K562 (cell line): Measurements from ENCODE around the gene FAM72B. TPM values are rescaled to one million over a fixed set of nuclear protein-coding genes. Genes with fewer than 3 reads are reported as not detected.
"Not testable (repeated sequence)": the region's sequence is repeated elsewhere in the genome, so short reads cannot be mapped to it uniquely, and the experiment has no call there.

Source experiments
- ATAC-seq: fragments of 200-7000 bp; cut with Tn5 transposase; 3 replicates; pipeline ENCODE4 v1.9.1; 2020; ENCODE audit warnings: moderate library complexity
- BruUV-seq: library from RNA; stranded (reverse); fragments of 400-500 nt; replicated peaks from 2 replicates; lab custom pipeline; 2021; lab: Mats Ljungman, UMichigan
- CTCF ChIA-PET: fragments of 300-600 bp; formaldehyde crosslinking; extraction: SDS; loops from one replicate; lab custom pipeline; 2021; ENCODE audit warnings: low intra/inter-chr PET ratio; lab: Yijun Ruan, JAX
- POLR2A ChIA-PET: fragments of 300-600, 350-650 bp; sonication (Branson Sonifier 250); formaldehyde crosslinking; extraction: SDS; loops from one replicate; lab custom pipeline; 2021; ENCODE audit warnings: antibody characterized with exemption, inconsistent platforms; lab: Yijun Ruan, JAX
- DNase-seq, 4 experiments: peaks; one replicate each; pipeline versions ENCODE4 v3.0.0 to v3.0.0-alpha.2; 2011 to 2018; ENCODE audit warnings: low spot score in 3 of 4, mixed read lengths in 3 of 4; ENCODE audit errors: extremely low read depth in 1 of 4
- FAIRE-seq: peaks from 2 replicates; lab custom pipeline; 2011; peaks lifted over from hg19 to GRCh38; lab: Jason Lieb, UNC
- H2AFZ ChIP-seq: 2 replicates; pipeline ENCODE4 v1.6.0; 2011; ENCODE audit warnings: low read depth, low read length, control low read depth, inconsistent platforms
- H3K27ac ChIP-seq: fragments of 200-600 bp; 3 replicates; pipeline ENCODE4 v1.8.0; 2011; ENCODE audit warnings: low read depth, mild to moderate bottlenecking, control low read depth, inconsistent platforms, low read length, moderate library complexity, mixed read lengths; ENCODE audit errors: extremely low read depth
- H3K27me3 ChIP-seq, 2 experiments: fragments of 300-600 bp in 1 of 2; 2 replicates in 1 of 2; 3 replicates in 1 of 2; pipeline versions ENCODE4 v1.6.0 to v1.8.0; 2011; ENCODE audit warnings: inconsistent platforms in 2 of 2, low read length in 2 of 2, mild to moderate bottlenecking in 1 of 2, mixed read lengths in 1 of 2, moderate library complexity in 1 of 2; ENCODE audit not compliant: control insufficient read depth in 2 of 2, insufficient read depth in 2 of 2
- H3K36me3 ChIP-seq: fragments of 300-600 bp; 3 replicates; pipeline ENCODE4 v1.8.0; 2011; ENCODE audit warnings: mild to moderate bottlenecking, low read length, inconsistent platforms; ENCODE audit not compliant: control insufficient read depth, insufficient read depth
- H3K4me1 ChIP-seq, 2 experiments: fragments of 200-600 bp in 1 of 2; replicated peaks in 1 of 2; 2 replicates in 1 of 2; 3 replicates in 1 of 2; pipeline versions ENCODE4 v1.5.1 to v1.8.0; 2011; ENCODE audit warnings: inconsistent platforms in 2 of 2, low read length in 2 of 2, mild to moderate bottlenecking in 1 of 2, mixed read lengths in 1 of 2, moderate library complexity in 1 of 2; ENCODE audit not compliant: control insufficient read depth in 2 of 2, insufficient read depth in 2 of 2
- H3K4me2 ChIP-seq: 2 replicates; pipeline ENCODE4 v1.6.1; 2011; ENCODE audit warnings: low read length, control low read depth, inconsistent platforms, mixed read lengths; ENCODE audit not compliant: insufficient read depth
- H3K4me3 ChIP-seq: fragments of 200-600 bp; sonication (generic), shearing (Covaris generic); 2 replicates; pipeline ENCODE4 v1.5.1; 2016; ENCODE audit warnings: control low read depth, inconsistent platforms
- H3K79me2 ChIP-seq: fragments of 200-600 bp; 3 replicates; pipeline ENCODE4 v1.8.0; 2011; ENCODE audit warnings: low read length, inconsistent platforms; ENCODE audit not compliant: control insufficient read depth, insufficient read depth
- H3K9ac ChIP-seq, 2 experiments: 2 replicates each; pipeline versions ENCODE4 v1.6.0 to v1.6.1; 2011; ENCODE audit warnings: low read depth in 2 of 2, low read length in 2 of 2, control low read depth in 1 of 2, inconsistent platforms in 1 of 2, mild to moderate bottlenecking in 1 of 2, mixed read lengths in 1 of 2; ENCODE audit not compliant: insufficient read depth in 1 of 2
- H3K9me1 ChIP-seq: one replicate; pipeline ENCODE4 v1.6.0; 2011; ENCODE audit warnings: inconsistent platforms, mild to moderate bottlenecking, low read length, moderate library complexity; ENCODE audit not compliant: control insufficient read depth, insufficient read depth
- H3K9me3 ChIP-seq: replicated peaks from 2 replicates; pipeline ENCODE4 v1.5.1; 2011; ENCODE audit warnings: low read depth, low read length, inconsistent platforms; ENCODE audit not compliant: control insufficient read depth, insufficient read depth
- H4K20me1 ChIP-seq: replicated peaks from 2 replicates; pipeline ENCODE4 v1.6.1; 2011; ENCODE audit warnings: low read length, inconsistent platforms, mixed read lengths; ENCODE audit not compliant: control insufficient read depth, insufficient read depth
- RAD21 ChIP-seq, 2 experiments: fragments of 250-450 bp in 1 of 2; fragments of 450-650 bp in 1 of 2; sonication (Bioruptor Pico) in 1 of 2; formaldehyde crosslinking in 1 of 2; IDR thresholded peaks in 1 of 2; conservative IDR thresholded peaks in 1 of 2; 2 replicates each; pipeline versions ENCODE4 v1.4.0 to v1.8.0; 2020 to 2022; ENCODE audit warnings: mild to moderate bottlenecking in 2 of 2, moderate library complexity in 1 of 2
- WGBS: fragments of 100-300 bp; shearing (Covaris generic); methylation state at CpG from one replicate; pipeline ENCODE4 v1.1.6; 2016; ENCODE audit warnings: low coverage, mixed read lengths; ENCODE audit not compliant: insufficient coverage; ENCODE audit errors: missing lambda C conversion rate; 5-methylcytosine and 5-hydroxymethylcytosine counted together
- in situ Hi-C: fragments of 300-500 bp; cut with MboI; formaldehyde crosslinking; loops from 4 replicates; pipeline ENCODE4 v1.15.0; 2018; ENCODE audit warnings: inconsistent platforms, mixed read lengths
- intact Hi-C: fragments of 100-400 bp; cut with micrococcal nuclease; formaldehyde crosslinking; loops from 2 replicates; pipeline ENCODE4 v1.14.2; 2022
- polyA plus RNA-seq, 8 experiments: library from polyadenylated mRNA; depleted of rRNA in 4 of 8; stranded (reverse) in 5 of 8; unstranded in 3 of 8; fragments of >200 nt; fragmentation: Nextera tagmentation in 2 of 8; fragmentation: Illumina TruSeq in 1 of 8; extraction: Ambion mirVana in 2 of 8; extraction: Trizol in 1 of 8; gene quantifications; 2 replicates each; pipeline versions ENCODE4 v1.2.1 to v1.2.3, GENCODE V29; 2011 to 2014; ENCODE audit warnings: inconsistent platforms in 1 of 8, missing spikeins in 1 of 8
- total RNA-seq, 7 experiments: library from RNA; depleted of rRNA in 6 of 7; stranded (reverse); fragments of >200 nt in 6 of 7; fragmentation: Illumina TruSeq in 2 of 7; extraction: Trizol in 2 of 7; gene quantifications; 2 replicates each; pipeline versions ENCODE4 v1.2.1 to v1.2.3, GENCODE V29; 2011 to 2021; ENCODE audit warnings: low replicate concordance in 1 of 7

Gene FAM72B
- total and polyA plus RNA-seq, 9 of the 15 experiments (the other 6 are each of a cell fraction or from before 2014, with no cell fraction given): 11.8 to 61.7 (median 31.5) TPM

DNA sequence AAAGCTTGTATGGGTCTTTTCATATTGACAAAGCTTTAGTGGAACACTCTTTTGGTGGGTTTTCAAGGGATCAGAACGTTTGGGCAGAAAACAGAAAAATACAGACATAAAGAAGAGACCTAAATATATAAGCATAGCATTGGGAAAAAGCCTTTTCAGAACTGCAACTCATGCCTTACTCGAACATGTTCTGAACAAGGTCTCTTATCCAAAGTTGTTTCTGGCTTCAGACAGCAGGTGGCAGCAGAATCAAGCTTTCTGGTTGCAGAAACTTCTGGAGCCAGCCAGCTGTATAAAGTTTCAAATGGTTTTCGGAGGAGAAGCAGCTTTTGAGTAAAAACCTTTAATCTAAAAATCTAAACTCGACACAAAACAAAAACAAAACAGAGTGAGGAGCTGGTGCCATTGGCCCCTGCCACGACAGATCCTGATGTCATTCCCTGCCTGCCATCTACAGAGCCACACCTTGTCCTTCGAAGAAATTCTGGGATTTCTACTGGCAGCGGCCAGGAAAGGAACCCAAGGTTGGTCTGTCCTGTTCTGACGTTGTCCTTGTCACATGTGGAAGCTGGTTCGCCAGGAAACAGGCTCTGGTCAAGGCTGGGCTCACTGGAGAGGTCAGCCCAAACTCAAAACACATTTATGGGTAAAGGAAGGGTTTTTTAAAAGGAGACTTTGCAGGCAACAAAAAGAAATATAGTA is 35.5 kb downstream of the FAM72B start:
- H3K4me2 ChIP-seq, H4K20me1 ChIP-seq, POLR2A ChIA-PET, in situ Hi-C loops, H3K9ac ChIP-seq, H3K36me3 ChIP-seq, H3K27ac ChIP-seq, H3K27me3 ChIP-seq, FAIRE-seq, H3K9me3 ChIP-seq, H3K9me1 ChIP-seq, H3K79me2 ChIP-seq, H3K4me1 ChIP-seq, H2AFZ ChIP-seq, BruUV-seq, intact Hi-C loops, DNase-seq, H3K4me3 ChIP-seq, CTCF ChIA-PET: not testable (repeated sequence)
- WGBS: 0% methylated on average over 2 of the region's 9 CpGs
- ATAC-seq: peak; percentile 91
- peak in 1 of 2 experiments; percentile 9; a peak in 1 of 4 replicates for TF ChIP-seq RAD21 (CRISPR knock-in tag; conservative IDR thresholded peaks at IDR 0.05 in 1 of 2, IDR thresholded peaks at IDR 0.05 in 1 of 2)

DNA sequence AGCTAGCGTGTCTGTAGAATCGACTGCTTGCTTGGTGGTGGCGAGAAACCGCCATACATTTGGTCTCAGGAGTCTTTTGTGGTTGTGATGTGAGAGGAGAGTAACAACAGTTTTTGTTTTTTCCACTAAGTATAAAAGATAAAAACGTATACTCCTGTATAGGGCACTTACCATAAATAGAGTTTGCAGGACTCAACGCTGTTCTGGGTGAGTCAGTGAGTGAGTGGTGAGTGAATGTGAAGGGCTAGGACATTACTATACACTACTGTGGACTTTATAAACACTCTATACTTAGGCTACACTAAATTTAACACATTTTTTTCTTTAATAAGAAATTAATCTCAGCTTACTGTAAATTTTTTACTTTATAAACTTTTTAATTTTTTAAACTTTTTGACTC is 43.7 kb downstream of the FAM72B start:
- FAIRE-seq, BruUV-seq, POLR2A ChIA-PET: not testable (repeated sequence)

DNA sequence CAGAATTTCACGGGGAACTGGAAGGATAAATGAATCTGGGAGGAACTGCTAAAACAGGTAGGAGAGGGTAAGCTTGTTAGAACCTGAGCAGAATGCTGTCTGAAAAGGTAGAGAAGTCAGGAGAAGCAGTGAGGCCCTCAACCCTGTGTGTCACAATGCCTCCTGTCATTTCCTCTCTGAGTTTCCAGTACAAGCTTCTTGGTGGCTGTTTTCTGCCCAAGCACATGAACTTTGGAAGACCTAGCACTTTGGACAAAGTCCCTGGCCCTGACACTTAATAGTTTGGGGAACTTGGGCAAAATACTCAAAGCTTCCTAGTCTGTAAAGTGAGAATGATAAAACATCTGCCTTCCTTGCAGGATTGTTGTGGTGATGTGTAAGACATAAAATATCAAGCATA is 52.6 kb downstream of the FAM72B start:
- H3K9ac ChIP-seq, ATAC-seq, intact Hi-C loops, BruUV-seq, H3K79me2 ChIP-seq, FAIRE-seq, H4K20me1 ChIP-seq, H3K27me3 ChIP-seq, H3K4me2 ChIP-seq, H3K9me3 ChIP-seq, H3K27ac ChIP-seq, H3K4me1 ChIP-seq, POLR2A ChIA-PET, H3K4me3 ChIP-seq, H2AFZ ChIP-seq, CTCF ChIA-PET, H3K36me3 ChIP-seq, in situ Hi-C loops, H3K9me1 ChIP-seq, DNase-seq: not testable (repeated sequence)
- no CpG with 5 or more reads among the region's 1 CpG for WGBS

More for the DNA sequence above, 43.7 kb downstream of the FAM72B start:
- ATAC-seq, H2AFZ ChIP-seq, H3K9me3 ChIP-seq, H3K9ac ChIP-seq, DNase-seq, H3K4me3 ChIP-seq, intact Hi-C loops, H3K9me1 ChIP-seq, H3K27ac ChIP-seq, H4K20me1 ChIP-seq, in situ Hi-C loops, CTCF ChIA-PET, H3K27me3 ChIP-seq, H3K4me2 ChIP-seq, H3K79me2 ChIP-seq, H3K4me1 ChIP-seq, H3K36me3 ChIP-seq: not testable (repeated sequence)
- WGBS: no CpG with 5 or more reads among the region's 6 CpGs
